ENCODE measurements around the gene FBXO42. TPM values are rescaled to one million over a fixed set of nuclear protein-coding genes. Genes with fewer than 3 reads are reported as not detected.

FBXO42 gene
- total and polyA plus RNA-seq, 2 donors (not counting 1 experiment from before 2014, with no cell fraction given) = 10.4 to 13.5 TPM

GRCh38 chr1:16252912-16253311, 99.4 kb downstream of the FBXO42 start:
- H4K20me1 ChIP-seq (ENCODE audit: control insufficient read depth, extremely low read depth, insufficient read depth, low read length) = no peaks in the 10 kb centered on the region

GRCh38 chr1:16251381-16251780, 100.9 kb downstream of the FBXO42 start:
- no peaks in the 10 kb centered on the region for H3K9me3 ChIP-seq (ENCODE audit: control insufficient read depth, insufficient read depth, low read depth, low read length)
- H3K4me1 ChIP-seq (ENCODE audit: control insufficient read depth, extremely low read depth, insufficient read depth, low read length) = peaks cover 13% of the 10 kb centered on the region
- no peak overlapping the region for H3K4me3 ChIP-seq (replicated peaks in 1 of 4; ENCODE audit: control extremely low read depth in 1 of 4, insufficient read depth in 1 of 4, low read depth in 3 of 4, low read length in 4 of 4)
- no peaks in the 10 kb centered on the region for H3K79me2 ChIP-seq (ENCODE audit: control insufficient read depth, insufficient read depth, low read length)
- TF ChIP-seq EZH2 (IDR thresholded peaks at IDR 0.05; ENCODE audit: low read length, missing control alignments) = no peak
- no peak for TF ChIP-seq CTCF (conservative IDR thresholded peaks at IDR 0.05 in 1 of 2, IDR thresholded peaks at IDR 0.05 in 1 of 2; ENCODE audit: low read depth in 1 of 2, low read length in 2 of 2)
- H2AFZ ChIP-seq (ENCODE audit: low read length) = no peak overlapping the region
- H3K9ac ChIP-seq (ENCODE audit: insufficient read depth, low read length) = no peak overlapping the region
- no peak overlapping the region for H3K4me2 ChIP-seq (ENCODE audit: extremely low read depth, insufficient read depth, low read length)
- no peaks in the 10 kb centered on the region for H3K27me3 ChIP-seq (ENCODE audit: control insufficient read depth, insufficient read depth, low read length)
- no peak overlapping the region for H3K27ac ChIP-seq (ENCODE audit: insufficient read depth, low read length)
- no peak for DNase-seq (ENCODE audit: low read depth in 2 of 2)
- no peaks in the 10 kb centered on the region for H4K20me1 ChIP-seq (ENCODE audit: control insufficient read depth, extremely low read depth, insufficient read depth, low read length)
- H3K36me3 ChIP-seq (ENCODE audit: control insufficient read depth, insufficient read depth, low read length) = peaks cover 2% of the 10 kb centered on the region

More at GRCh38 chr1:16252912-16253311, 99.4 kb downstream of the FBXO42 start:
- H3K27ac ChIP-seq (ENCODE audit: insufficient read depth, low read length) = no peak overlapping the region
- TF ChIP-seq EZH2 (IDR thresholded peaks at IDR 0.05; ENCODE audit: low read length, missing control alignments) = no peak
- TF ChIP-seq CTCF (conservative IDR thresholded peaks at IDR 0.05 in 1 of 2, IDR thresholded peaks at IDR 0.05 in 1 of 2; ENCODE audit: low read depth in 1 of 2, low read length in 2 of 2) = no peak
- no peak overlapping the region for H3K4me2 ChIP-seq (ENCODE audit: extremely low read depth, insufficient read depth, low read length)
- no peak overlapping the region for H3K4me3 ChIP-seq (replicated peaks in 1 of 4; ENCODE audit: control extremely low read depth in 1 of 4, insufficient read depth in 1 of 4, low read depth in 3 of 4, low read length in 4 of 4)
- no peak overlapping the region for H3K9ac ChIP-seq (ENCODE audit: insufficient read depth, low read length)
- no peak overlapping the region for H2AFZ ChIP-seq (ENCODE audit: low read length)
- DNase-seq (ENCODE audit: low read depth in 2 of 2) = no peak
- peaks cover 13% of the 10 kb centered on the region for H3K4me1 ChIP-seq (ENCODE audit: control insufficient read depth, extremely low read depth, insufficient read depth, low read length)
- H3K79me2 ChIP-seq (ENCODE audit: control insufficient read depth, insufficient read depth, low read length) = no peaks in the 10 kb centered on the region
- H3K9me3 ChIP-seq (ENCODE audit: control insufficient read depth, insufficient read depth, low read depth, low read length) = no peaks in the 10 kb centered on the region
- peaks cover 2% of the 10 kb centered on the region for H3K36me3 ChIP-seq (ENCODE audit: control insufficient read depth, insufficient read depth, low read length)
- H3K27me3 ChIP-seq (ENCODE audit: control insufficient read depth, insufficient read depth, low read length) = no peaks in the 10 kb centered on the region

- Histone ChIP-seq H3K36me3 (ENCODE audit: control insufficient read depth, insufficient read depth, low read length) (peaks cover 2% of the 10 kb centered on the region), H3K27me3 (ENCODE audit: control insufficient read depth, insufficient read depth, low read length) (no peaks in the 10 kb centered on the region), H3K9me3 (ENCODE audit: control insufficient read depth, insufficient read depth, low read depth, low read length) (no peaks in the 10 kb centered on the region), H4K20me1 (ENCODE audit: control insufficient read depth, extremely low read depth, insufficient read depth, low read length) (no peaks in the 10 kb centered on the region), H3K4me2 (ENCODE audit: extremely low read depth, insufficient read depth, low read length) (no peak overlapping the region), H3K79me2 (ENCODE audit: control insufficient read depth, insufficient read depth, low read length) (no peaks in the 10 kb centered on the region), H3K4me1 (ENCODE audit: control insufficient read depth, extremely low read depth, insufficient read depth, low read length) (peaks cover 13% of the 10 kb centered on the region), H3K9ac (ENCODE audit: insufficient read depth, low read length) (no peak overlapping the region), H3K4me3 (replicated peaks in 1 of 4; ENCODE audit: control extremely low read depth in 1 of 4, insufficient read depth in 1 of 4, low read depth in 3 of 4, low read length in 4 of 4) (no peak overlapping the region), H3K27ac (ENCODE audit: insufficient read depth, low read length) (no peak overlapping the region), H2AFZ (ENCODE audit: low read length) (no peak overlapping the region)
- TF ChIP-seq CTCF (conservative IDR thresholded peaks at IDR 0.05 in 1 of 2, IDR thresholded peaks at IDR 0.05 in 1 of 2; ENCODE audit: low read depth in 1 of 2, low read length in 2 of 2) (no peak), EZH2 (IDR thresholded peaks at IDR 0.05; ENCODE audit: low read length, missing control alignments) (no peak)
- peak in 1 of 2 donors; percentile 74 for DNase-seq (ENCODE audit: low read depth in 2 of 2)
Measured at GRCh38 chr1:16250524-16251251, 101.6 kb downstream of the FBXO42 start.
